SH-SY5Y (cell line): ENCODE measurements around the gene PRDM11.

Experiments used
- GATA2 ChIP-seq: IDR thresholded peaks from 2 replicates; pipeline ENCODE4 v1.6.1; 2011; ENCODE audit warnings: mild to moderate bottlenecking, low read depth, low read length
- GATA3 ChIP-seq: IDR thresholded peaks from 2 replicates; pipeline ENCODE4 v1.6.1; 2011; ENCODE audit warnings: low read depth, mild to moderate bottlenecking, low read length, moderate library complexity

PRDM11 gene

GRCh38 chr11:45248501-45249011 is 102.1 kb downstream of the PRDM11 start:
- TF ChIP-seq GATA2 (no peak), GATA3 (no peak)

GRCh38 chr11:45250035-45250718 is 103.7 kb downstream of the PRDM11 start:
- TF ChIP-seq GATA3 (no peak), GATA2 (no peak)

- TF ChIP-seq GATA2 = no peak
- TF ChIP-seq GATA3 = no peak
These were observed 105.9 kb downstream of the PRDM11 start for GRCh38 chr11:45252134-45252856.

GRCh38 chr11:45252877-45253276 is 106.4 kb downstream of the PRDM11 start:
- TF ChIP-seq GATA2 = no peak
- no peak for TF ChIP-seq GATA3

GRCh38 chr11:45253640-45254039 is 107.2 kb downstream of the PRDM11 start:
- TF ChIP-seq GATA3 (no peak), GATA2 (no peak)

GRCh38 chr11:45254070-45254469 is 107.6 kb downstream of the PRDM11 start:
- TF ChIP-seq GATA2 = no peak
- TF ChIP-seq GATA3 = no peak

- TF ChIP-seq GATA2 = no peak
- no peak for TF ChIP-seq GATA3
These were observed 112.6 kb downstream of the PRDM11 start for GRCh38 chr11:45258982-45259530.

GRCh38 chr11:45259592-45259991 is 113.2 kb downstream of the PRDM11 start:
- TF ChIP-seq GATA3 (no peak), GATA2 (no peak)

GRCh38 chr11:45260071-45260470 is 113.6 kb downstream of the PRDM11 start:
- TF ChIP-seq GATA3 (no peak), GATA2 (no peak)

GRCh38 chr11:45262900-45263299 is 116.5 kb downstream of the PRDM11 start:
- TF ChIP-seq GATA2 (no peak), GATA3 (no peak)

- no peak for TF ChIP-seq GATA3
These were observed 117.3 kb downstream of the PRDM11 start for GRCh38 chr11:45263773-45264172.

GRCh38 chr11:45264839-45265515 is 118.5 kb downstream of the PRDM11 start:
- TF ChIP-seq GATA3 = no peak
- no peak for TF ChIP-seq GATA2

- TF ChIP-seq GATA2 (no peak), GATA3 (no peak)
These were observed 119.7 kb downstream of the PRDM11 start for GRCh38 chr11:45265969-45266675.

- TF ChIP-seq GATA3 (no peak), GATA2 (no peak)
These were observed 120.2 kb downstream of the PRDM11 start for GRCh38 chr11:45266676-45267020.
